ENCODE measurements around the gene CCDC91. TPM values are rescaled to one million over a fixed set of nuclear protein-coding genes. Genes with fewer than 3 reads are reported as not detected.

The CCDC91 gene
- total and polyA plus RNA-seq, 11 donors, result 24.9 to 62.1 (median 51.8) TPM

GRCh38 chr12:28575593-28576205, 385.4 kb downstream of the CCDC91 start:
- 75 to 90% (median 84%) methylated on average over 3 of the region's 3 CpGs for WGBS, 4 donors
- H3K9me3 ChIP-seq, result no peaks in the 10 kb centered on the region
- H3K4me1 ChIP-seq, result peaks cover 0 to 8% (median 0%) of the 10 kb centered on the region in 12 donors
- no peak overlapping the region for H3K4me3 ChIP-seq
- ATAC-seq (peak; percentile 36 to 63 (median 48)), DNase-seq (no peak)
- H3K27me3 ChIP-seq, result no peaks in the 10 kb centered on the region
- no peaks in the 10 kb centered on the region for H3K36me3 ChIP-seq
- peak overlapping the region in 4 of 12 donors; percentile 6 to 43 (median 26) for H3K27ac ChIP-seq
- TF ChIP-seq POLR2A (IDR thresholded peaks at IDR 0.05), result no peak
- TF ChIP-seq CTCF (IDR thresholded peaks at IDR 0.05), result no peak
- intact Hi-C loops (cut with DNase I), result no loop called here

GRCh38 chr12:28578361-28578760, 388.1 kb downstream of the CCDC91 start:
- no peak overlapping the region for H3K27ac ChIP-seq

GRCh38 chr12:28578833-28579252, 388.6 kb downstream of the CCDC91 start:
- no peaks in the 10 kb centered on the region for H3K27me3 ChIP-seq

More at GRCh38 chr12:28578361-28578760, 388.1 kb downstream of the CCDC91 start:
- Histone ChIP-seq H3K27me3 (no peaks in the 10 kb centered on the region), H3K4me1 (peaks cover 0 to 8% (median 0%) of the 10 kb centered on the region in 12 donors), H3K4me3 (no peak overlapping the region), H3K36me3 (no peaks in the 10 kb centered on the region), H3K9me3 (no peaks in the 10 kb centered on the region)
- TF ChIP-seq CTCF (IDR thresholded peaks at IDR 0.05), result no peak
- no peak for TF ChIP-seq POLR2A (IDR thresholded peaks at IDR 0.05)
- no peak for DNase-seq
- WGBS, 4 donors, result 86 to 92% (median 88%) methylated on average over 3 of the region's 3 CpGs
- ATAC-seq, result no peak
- intact Hi-C loops (cut with DNase I), result no loop called here

More at GRCh38 chr12:28578833-28579252, 388.6 kb downstream of the CCDC91 start:
- no peaks in the 10 kb centered on the region for H3K36me3 ChIP-seq
- DNase-seq, result no peak
- ATAC-seq, result no peak
- H3K4me3 ChIP-seq, result no peak overlapping the region
- H3K27ac ChIP-seq, result no peak overlapping the region
- intact Hi-C loops (cut with DNase I), result no loop called here
- TF ChIP-seq POLR2A (IDR thresholded peaks at IDR 0.05) (no peak), CTCF (IDR thresholded peaks at IDR 0.05) (no peak)
- H3K4me1 ChIP-seq, result peaks cover 0 to 8% (median 0%) of the 10 kb centered on the region in 12 donors
- WGBS, 4 donors, result 91 to 97% (median 92%) methylated on average over 3 of the region's 3 CpGs
- no peaks in the 10 kb centered on the region for H3K9me3 ChIP-seq
